GM12874 (cell line): ENCODE measurements around the gene ZNF174.
A peak's percentile ranks its signal among the peaks of the same experiment; 100 is the strongest.

Experiments
- TF ChIP-seq, protein P1 (sequence below): IDR thresholded peaks from 2 replicates; pipeline ENCODE4 v1.5.1; 2011; ENCODE audit warnings: low read depth, mild to moderate bottlenecking, control low read depth, low read length, moderate library complexity; ENCODE audit not compliant: insufficient read depth

The ZNF174 gene

GRCh38 chr16:3400779-3401688, at the start of gene ZNF174, which contains the start of gene ZSCAN32:
TSS of gene ZNF174 (plus strand) at chr16:3401215. CDS start at chr16:3402005, 790 bp downstream.
TSS of gene ZSCAN32 (minus strand) at chr16:3401004. CDS start at chr16:3397557, 3,447 bp downstream.
- TF ChIP-seq, protein P1, sequence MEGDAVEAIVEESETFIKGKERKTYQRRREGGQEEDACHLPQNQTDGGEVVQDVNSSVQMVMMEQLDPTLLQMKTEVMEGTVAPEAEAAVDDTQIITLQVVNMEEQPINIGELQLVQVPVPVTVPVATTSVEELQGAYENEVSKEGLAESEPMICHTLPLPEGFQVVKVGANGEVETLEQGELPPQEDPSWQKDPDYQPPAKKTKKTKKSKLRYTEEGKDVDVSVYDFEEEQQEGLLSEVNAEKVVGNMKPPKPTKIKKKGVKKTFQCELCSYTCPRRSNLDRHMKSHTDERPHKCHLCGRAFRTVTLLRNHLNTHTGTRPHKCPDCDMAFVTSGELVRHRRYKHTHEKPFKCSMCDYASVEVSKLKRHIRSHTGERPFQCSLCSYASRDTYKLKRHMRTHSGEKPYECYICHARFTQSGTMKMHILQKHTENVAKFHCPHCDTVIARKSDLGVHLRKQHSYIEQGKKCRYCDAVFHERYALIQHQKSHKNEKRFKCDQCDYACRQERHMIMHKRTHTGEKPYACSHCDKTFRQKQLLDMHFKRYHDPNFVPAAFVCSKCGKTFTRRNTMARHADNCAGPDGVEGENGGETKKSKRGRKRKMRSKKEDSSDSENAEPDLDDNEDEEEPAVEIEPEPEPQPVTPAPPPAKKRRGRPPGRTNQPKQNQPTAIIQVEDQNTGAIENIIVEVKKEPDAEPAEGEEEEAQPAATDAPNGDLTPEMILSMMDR: 0 out of 2 replicates have a peak, but pooled peaks have one; percentile 1

- TF ChIP-seq, protein P1: no peak
These were observed 45.4 kb upstream of the ZNF174 start, which contains the start of gene OR2C1 for GRCh38 chr16:3355589-3355988. TSS of gene OR2C1 (plus strand) at chr16:3355889. CDS start at chr16:3355941, 52 bp downstream.

- TF ChIP-seq, protein P1: no peak
These were observed 44.9 kb upstream of the ZNF174 start for GRCh38 chr16:3356118-3356517.

- TF ChIP-seq, protein P1: no peak
These were observed 42.1 kb upstream of the ZNF174 start for GRCh38 chr16:3358871-3359270.

DNA sequence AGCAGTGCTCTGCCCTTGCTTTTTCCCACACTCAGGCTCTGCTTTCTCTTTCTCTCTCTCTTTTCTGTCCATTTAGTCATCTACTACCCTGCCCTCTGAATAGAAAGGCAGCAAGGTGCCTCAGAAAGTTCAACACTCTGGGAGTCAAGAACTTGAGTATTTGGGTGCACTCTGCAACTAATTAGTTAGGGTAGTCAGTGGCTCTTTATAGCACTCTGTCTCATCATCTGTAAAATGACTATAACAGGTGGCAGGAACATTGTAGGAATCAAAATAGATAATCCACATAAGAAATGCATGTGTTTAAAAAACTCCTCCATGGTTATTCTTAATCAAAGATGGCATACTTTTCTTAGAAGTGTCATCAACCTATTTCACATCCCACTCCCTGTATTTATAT, 38.1 kb upstream of the ZNF174 start:
- TF ChIP-seq, protein P1: no peak

GRCh38 chr16:3363793-3364192, 37.2 kb upstream of the ZNF174 start:
- TF ChIP-seq, protein P1: no peak

- TF ChIP-seq, protein P1: no peak
These were observed 36.1 kb upstream of the ZNF174 start for GRCh38 chr16:3364774-3365427.
